ENCODE measurements around the gene ZNF615.
"Not testable (repeated sequence)": the region's sequence is repeated elsewhere in the genome, so short reads cannot be mapped to it uniquely, and the experiment has no call there.

Gene ZNF615

GRCh38 chr19:51994048-51994644 lies 13.9 kb downstream of the ZNF615 start:
- DNase-seq (ENCODE audit: low read depth, low spot score): peak; percentile 3
- TF ChIP-seq CTCF (IDR thresholded peaks at IDR 0.05; ENCODE audit: low read depth, low read length): no peak
- no peak overlapping the region for H3K4me3 ChIP-seq (ENCODE audit: low read depth, low read length)
- in situ Hi-C loops (cut with HindIII; ENCODE audit: low sequenced_read_pairs): no loop called here

- in situ Hi-C loops (cut with HindIII; ENCODE audit: low sequenced_read_pairs): no loop called here
- DNase-seq (ENCODE audit: low read depth, low spot score): no peak
- no peak overlapping the region for H3K4me3 ChIP-seq (ENCODE audit: low read depth, low read length)
- no peak for TF ChIP-seq CTCF (IDR thresholded peaks at IDR 0.05; ENCODE audit: low read depth, low read length)
Observed at GRCh38 chr19:51993422-51993821, 14.6 kb downstream of the ZNF615 start.

GRCh38 chr19:51986309-51987291 lies 21.4 kb downstream of the ZNF615 start, which contains the start of gene ZNF350:
ZNF350 (minus strand) TSS chr19:51986840; CDS start chr19:51974360, 12,480 bp downstream.
- peak; percentile 98 for DNase-seq (ENCODE audit: low read depth, low spot score)
- peak within 1 kb of the TSS; percentile 80 for H3K4me3 ChIP-seq (ENCODE audit: low read depth, low read length)
- no peak for TF ChIP-seq CTCF (IDR thresholded peaks at IDR 0.05; ENCODE audit: low read depth, low read length)
- in situ Hi-C loops (cut with HindIII; ENCODE audit: low sequenced_read_pairs): no loop called here

- no peak for TF ChIP-seq CTCF (IDR thresholded peaks at IDR 0.05; ENCODE audit: low read depth, low read length)
Observed at GRCh38 chr19:51983361-51983760, 24.6 kb downstream of the ZNF615 start.

GRCh38 chr19:51980926-51981325 lies 27.1 kb downstream of the ZNF615 start:
- H3K4me3 ChIP-seq (ENCODE audit: low read depth, low read length); DNase-seq (ENCODE audit: low read depth, low spot score); in situ Hi-C loops (cut with HindIII; ENCODE audit: low sequenced_read_pairs): not testable (repeated sequence)

More at GRCh38 chr19:51983361-51983760, 24.6 kb downstream of the ZNF615 start:
- no peak for DNase-seq (ENCODE audit: low read depth, low spot score)
- H3K4me3 ChIP-seq (ENCODE audit: low read depth, low read length): no peak overlapping the region
- in situ Hi-C loops (cut with HindIII; ENCODE audit: low sequenced_read_pairs): no loop called here

GRCh38 chr19:51980116-51980736 lies 27.8 kb downstream of the ZNF615 start:
- no peak overlapping the region for H3K4me3 ChIP-seq (ENCODE audit: low read depth, low read length)
- in situ Hi-C loops (cut with HindIII; ENCODE audit: low sequenced_read_pairs): no loop called here
- no peak for TF ChIP-seq CTCF (IDR thresholded peaks at IDR 0.05; ENCODE audit: low read depth, low read length)
- DNase-seq (ENCODE audit: low read depth, low spot score): no peak

Measured in astrocyte of the spinal cord (primary cell).